PC-3 (cell line): Measurements from ENCODE around the gene IFI6.

ENCODE experiments used
- CTCF ChIP-seq: fragments of 300-600 bp; sonication (generic); conservative IDR thresholded peaks from 2 replicates; pipeline ENCODE4 v1.5.1; 2017; ENCODE audit warnings: antibody characterized with exemption, low read depth, mild to moderate bottlenecking, low read length
- EZH2 ChIP-seq: fragments of 300-600 bp; sonication (generic); IDR thresholded peaks from one replicate; pipeline ENCODE4 v1.6.1; 2017; ENCODE audit warnings: antibody characterized with exemption, mild to moderate bottlenecking, low read length; ENCODE audit not compliant: unreplicated experiment
- EZH2phosphoT487 ChIP-seq: fragments of 300-600 bp; sonication (generic); IDR thresholded peaks from 2 replicates; pipeline ENCODE4 v1.6.1; 2018; ENCODE audit warnings: mild to moderate bottlenecking, antibody characterized with exemption, low read length, borderline replicate concordance

- TF ChIP-seq CTCF = no peak
- no peak for TF ChIP-seq EZH2
- no peak for TF ChIP-seq EZH2phosphoT487
Measured at GRCh38 chr1:27684176-27684575, 12.2 kb upstream of the IFI6 start.
